Measurements from ENCODE around the gene FAM177B.

The FAM177B gene

GRCh38 chr1:222791006-222791710, 54.2 kb downstream of the FAM177B start:
- no peak for TF ChIP-seq Cebpa-rat (IDR thresholded peaks at IDR 0.05)
- Histone ChIP-seq H3K9me3 (peaks cover 40% of the 10 kb centered on the region), H3K4me2 (no peak overlapping the region), H4K20me1 (no peaks in the 10 kb centered on the region), H3K27ac (no peak overlapping the region), H3K27me3 (no peaks in the 10 kb centered on the region), H3K36me3 (no peaks in the 10 kb centered on the region), H3K4me3 (no peak overlapping the region), H3K4me1 (peaks cover 26% of the 10 kb centered on the region), H3K9ac (no peak overlapping the region)

GRCh38 chr1:222792744-222793143, 55.7 kb downstream of the FAM177B start:
- H3K4me1 ChIP-seq, result peaks cover 29% of the 10 kb centered on the region
- no peak overlapping the region for H3K4me2 ChIP-seq
- H4K20me1 ChIP-seq, result no peaks in the 10 kb centered on the region
- TF ChIP-seq Cebpa-rat (IDR thresholded peaks at IDR 0.05), result no peak
- H3K9me3 ChIP-seq, result peaks cover 41% of the 10 kb centered on the region
- no peak overlapping the region for H3K4me3 ChIP-seq
- H3K27me3 ChIP-seq, result no peaks in the 10 kb centered on the region
- H3K36me3 ChIP-seq, result no peaks in the 10 kb centered on the region
- no peak overlapping the region for H3K27ac ChIP-seq
- H3K9ac ChIP-seq, result no peak overlapping the region

GRCh38 chr1:222794656-222795474, 57.9 kb downstream of the FAM177B start:
- no peak for TF ChIP-seq Cebpa-rat (IDR thresholded peaks at IDR 0.05)

GRCh38 chr1:222798116-222798515, 61.1 kb downstream of the FAM177B start:
- H3K4me2 ChIP-seq, result peak overlapping the region; percentile 51
- H4K20me1 ChIP-seq, result no peaks in the 10 kb centered on the region
- H3K4me3 ChIP-seq, result no peak overlapping the region
- H3K27me3 ChIP-seq, result no peaks in the 10 kb centered on the region
- H3K9ac ChIP-seq, result no peak overlapping the region
- peaks cover 17% of the 10 kb centered on the region for H3K9me3 ChIP-seq
- H3K36me3 ChIP-seq, result no peaks in the 10 kb centered on the region
- peaks cover 19% of the 10 kb centered on the region for H3K4me1 ChIP-seq
- TF ChIP-seq Cebpa-rat (IDR thresholded peaks at IDR 0.05), result no peak
- H3K27ac ChIP-seq, result no peak overlapping the region

More at GRCh38 chr1:222794656-222795474, 57.9 kb downstream of the FAM177B start:
- Histone ChIP-seq H3K36me3 (no peaks in the 10 kb centered on the region), H3K27me3 (no peaks in the 10 kb centered on the region), H3K27ac (no peak overlapping the region), H3K9me3 (peaks cover 25% of the 10 kb centered on the region), H3K4me3 (no peak overlapping the region), H3K4me1 (peaks cover 25% of the 10 kb centered on the region), H3K4me2 (no peak overlapping the region), H4K20me1 (no peaks in the 10 kb centered on the region), H3K9ac (no peak overlapping the region)

GRCh38 chr1:222798975-222799374, 62.0 kb downstream of the FAM177B start:
- Histone ChIP-seq H4K20me1 (no peaks in the 10 kb centered on the region), H3K36me3 (no peaks in the 10 kb centered on the region), H3K9me3 (peaks cover 17% of the 10 kb centered on the region), H3K4me3 (no peak overlapping the region), H3K9ac (no peak overlapping the region), H3K27me3 (no peaks in the 10 kb centered on the region), H3K4me2 (no peak overlapping the region), H3K4me1 (peaks cover 11% of the 10 kb centered on the region), H3K27ac (no peak overlapping the region)
- no peak for TF ChIP-seq Cebpa-rat (IDR thresholded peaks at IDR 0.05)

All from BLaER1 (cell line).